Testis (tissue), 3 donors: ENCODE data around the gene BRD4. TPM values are rescaled to one million over a fixed set of nuclear protein-coding genes. Genes with fewer than 3 reads are reported as not detected.

ENCODE experiments used
- DNase-seq: peaks from one replicate; pipeline ENCODE4 v3.0.0-alpha.2; 2019
- H3K27ac ChIP-seq, 2 donors: fragments of 200-600 bp; sonication (generic); one replicate each; pipeline ENCODE4 v1.5.1; 2019
- H3K27me3 ChIP-seq: fragments of 200-600 bp; sonication (generic); one replicate; pipeline ENCODE4 v1.5.1; 2019
- H3K36me3 ChIP-seq: fragments of 200-600 bp; sonication (generic); one replicate; pipeline ENCODE4 v1.5.1; 2017; ENCODE audit warnings: low read depth; ENCODE audit errors: missing control alignments
- H3K4me1 ChIP-seq: fragments of 200-600 bp; sonication (generic); one replicate; pipeline ENCODE4 v1.5.1; 2019
- H3K4me3 ChIP-seq, 2 donors: fragments of 200-600 bp; sonication (generic); one replicate each; pipeline ENCODE4 v1.5.1; 2017 to 2019
- H3K9me3 ChIP-seq: fragments of 200-600 bp; sonication (generic); one replicate; pipeline ENCODE4 v1.5.1; 2017
- CTCF ChIP-seq, 3 experiments: fragments of 450-650 bp in 2 of 3; fragments of 200-600 bp in 1 of 3; sonication (generic) in 1 of 3; IDR thresholded peaks; one replicate each; pipeline ENCODE4 v1.5.1; 2016 to 2019; ENCODE audit warnings: antibody characterized with exemption in 3 of 3, mild to moderate bottlenecking in 2 of 3, moderate library complexity in 1 of 3
- POLR2A ChIP-seq: fragments of 450-650 bp; IDR thresholded peaks from one replicate; pipeline ENCODE4 v1.6.1; 2017; ENCODE audit warnings: antibody characterized with exemption, mild to moderate bottlenecking, moderate library complexity
- WGBS, 2 donors: methylation state at CpG; one replicate each; pipeline ENCODE4 v1.1.5; 2018; 5-methylcytosine and 5-hydroxymethylcytosine counted together
- intact Hi-C: fragments of 100-400 bp; cut with DNase I; formaldehyde crosslinking; loops from one replicate; pipeline ENCODE4 v1.15.1; 2023; ENCODE audit warnings: low total_unique reads
- polyA plus RNA-seq: library from polyadenylated mRNA; stranded (reverse); fragments of 350-450 nt; fragmentation: Illumina TruSeq; extraction: RNeasy Lipid Tissue Mini Kit (QIAGEN cat#74804); gene quantifications from one replicate; pipeline ENCODE4 v1.2.3, GENCODE V29; 2014; ENCODE audit warnings: low read depth, low replicate concordance; ENCODE audit not compliant: insufficient read depth
- total RNA-seq, 2 donors: library from RNA; depleted of rRNA; stranded (reverse); fragments of >200 nt; gene quantifications; one replicate each; pipeline ENCODE4 v1.2.3, GENCODE V29; 2016

Gene BRD4
- total and polyA plus RNA-seq, 3 donors from 2014 or later, result 59.2 to 109 (median 106) TPM

- Histone ChIP-seq H3K4me3 (no peak overlapping the region), H3K27me3 (no peaks in the 10 kb centered on the region), H3K36me3 (no peaks in the 10 kb centered on the region), H3K9me3 (no peaks in the 10 kb centered on the region), H3K4me1 (peaks cover 4% of the 10 kb centered on the region), H3K27ac (no peak overlapping the region)
- WGBS, 2 donors, result 57 to 74% methylated on average over 18 of the region's 18 CpGs
- intact Hi-C loops, result no loop called here
- no peak for DNase-seq
- TF ChIP-seq POLR2A (no peak), CTCF (IDR thresholded peaks at IDR 0.05) (no peak)
Measured at GRCh38 chr19:15201374-15202023, 130.8 kb downstream of the BRD4 start.

DNA sequence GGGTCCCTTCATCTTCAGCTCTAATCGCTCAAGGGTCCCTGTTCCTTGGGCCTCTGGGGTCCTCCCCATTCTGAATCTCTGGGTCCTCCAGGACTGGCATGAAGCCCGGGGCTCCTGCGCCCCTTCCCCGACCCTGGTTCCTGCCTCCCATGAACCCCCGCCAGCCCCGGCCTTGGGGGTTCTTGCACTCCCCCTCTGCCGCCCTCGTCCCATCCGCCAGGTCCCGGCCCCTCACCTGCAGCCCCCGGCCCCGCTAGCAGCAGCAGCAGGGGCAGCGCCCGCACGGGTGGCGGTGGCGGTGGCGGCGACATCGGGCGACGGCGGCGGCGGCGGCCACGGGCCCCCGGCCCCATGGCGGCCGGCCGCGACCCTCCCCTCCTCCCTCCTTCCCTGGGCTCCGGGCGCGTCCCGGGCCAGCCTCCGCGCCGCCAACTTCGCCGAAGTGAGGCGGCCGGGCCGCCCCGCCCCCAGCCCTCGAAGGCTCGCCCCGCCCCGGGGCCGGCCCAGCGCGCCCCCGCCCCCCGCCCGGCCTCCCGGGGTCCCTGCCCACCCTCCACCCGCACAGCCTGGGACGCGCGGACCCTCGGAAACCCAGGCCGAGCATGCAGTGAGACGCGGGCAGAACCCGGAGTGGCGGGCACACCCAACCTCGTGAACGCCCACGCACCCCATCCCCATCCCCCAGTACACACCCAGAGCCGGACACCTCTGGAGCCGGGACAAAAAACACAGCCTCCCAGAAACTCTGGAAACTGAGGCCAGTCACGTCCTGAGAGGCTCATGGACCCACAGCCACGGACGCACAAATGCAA lies 131.6 kb downstream of the BRD4 start, which contains the start of gene NOTCH3:
TSS of gene NOTCH3 (minus strand) at position 443 of the 812 bp plus-strand sequence. CDS start at position 353, 90 bp downstream.
- TF ChIP-seq CTCF (IDR thresholded peaks at IDR 0.05) (no peak), POLR2A (no peak)
- Histone ChIP-seq H3K27me3 (no peaks in the 10 kb centered on the region), H3K4me1 (peaks cover 4% of the 10 kb centered on the region), H3K4me3 (peak within 1 kb of the TSS; percentile 58 to 61), H3K9me3 (no peaks in the 10 kb centered on the region), H3K27ac (peak within 1 kb of the TSS; percentile 54 to 59), H3K36me3 (no peaks in the 10 kb centered on the region)
- 4 to 9% methylated on average over 9 to 30 of the region's 74 CpGs for WGBS, 2 donors
- intact Hi-C loops, result no loop called here
- no peak for DNase-seq

DNA sequence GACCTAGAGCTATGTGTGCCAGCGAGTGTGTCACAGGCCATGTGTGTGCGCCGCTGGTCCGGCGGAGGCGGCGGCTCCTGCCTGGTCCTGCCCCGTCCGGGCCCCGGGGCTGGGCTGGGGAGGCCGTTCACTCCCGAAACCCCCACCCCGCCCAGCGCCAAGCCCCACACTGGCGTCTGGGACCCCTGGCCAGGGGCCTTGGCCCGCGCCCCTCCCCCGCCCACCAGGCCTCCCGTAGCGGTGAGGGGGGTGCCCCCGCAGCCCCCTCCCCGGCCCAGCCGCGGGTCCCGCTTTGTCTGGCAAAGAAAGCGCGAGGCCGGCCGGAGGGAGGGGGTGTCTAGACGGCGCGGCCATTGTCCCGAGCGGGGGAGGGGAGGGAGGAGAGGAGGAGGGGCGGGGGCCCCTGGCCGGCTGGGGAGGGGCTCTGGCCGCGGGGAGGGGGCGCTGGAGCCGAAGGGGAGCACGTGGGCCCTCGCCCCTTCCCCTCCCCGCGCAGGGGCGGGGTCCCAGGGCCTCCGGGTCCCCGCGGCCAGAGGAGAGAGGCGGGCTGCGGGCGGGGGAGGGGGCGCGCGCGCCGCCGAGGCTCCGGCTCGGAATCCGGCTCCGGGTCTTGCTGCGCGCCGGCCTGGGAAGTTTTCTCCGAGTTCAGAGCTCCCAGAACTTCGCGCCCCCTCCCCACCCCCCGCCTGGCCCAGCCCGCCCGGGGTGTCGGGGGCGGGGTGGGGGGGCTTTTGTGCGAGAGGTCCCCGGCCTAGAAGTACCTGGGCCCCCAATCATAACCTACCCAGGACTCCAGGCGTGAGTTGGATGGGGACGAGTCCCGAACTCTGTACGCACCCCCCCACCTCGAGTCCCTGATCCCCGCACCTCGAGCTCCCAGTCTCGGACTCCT lies 132.4 kb downstream of the BRD4 start:
- Histone ChIP-seq H3K9me3 (no peaks in the 10 kb centered on the region), H3K27me3 (no peaks in the 10 kb centered on the region), H3K27ac (peak overlapping the region; percentile 54 to 59), H3K4me3 (peak overlapping the region; percentile 58 to 61), H3K4me1 (peaks cover 9% of the 10 kb centered on the region), H3K36me3 (no peaks in the 10 kb centered on the region)
- intact Hi-C loops, result no loop called here
- WGBS, 2 donors, result 2 to 6% methylated on average over 7 to 43 of the region's 82 CpGs
- TF ChIP-seq POLR2A, result no peak
- peak; percentile 57 for DNase-seq

DNA sequence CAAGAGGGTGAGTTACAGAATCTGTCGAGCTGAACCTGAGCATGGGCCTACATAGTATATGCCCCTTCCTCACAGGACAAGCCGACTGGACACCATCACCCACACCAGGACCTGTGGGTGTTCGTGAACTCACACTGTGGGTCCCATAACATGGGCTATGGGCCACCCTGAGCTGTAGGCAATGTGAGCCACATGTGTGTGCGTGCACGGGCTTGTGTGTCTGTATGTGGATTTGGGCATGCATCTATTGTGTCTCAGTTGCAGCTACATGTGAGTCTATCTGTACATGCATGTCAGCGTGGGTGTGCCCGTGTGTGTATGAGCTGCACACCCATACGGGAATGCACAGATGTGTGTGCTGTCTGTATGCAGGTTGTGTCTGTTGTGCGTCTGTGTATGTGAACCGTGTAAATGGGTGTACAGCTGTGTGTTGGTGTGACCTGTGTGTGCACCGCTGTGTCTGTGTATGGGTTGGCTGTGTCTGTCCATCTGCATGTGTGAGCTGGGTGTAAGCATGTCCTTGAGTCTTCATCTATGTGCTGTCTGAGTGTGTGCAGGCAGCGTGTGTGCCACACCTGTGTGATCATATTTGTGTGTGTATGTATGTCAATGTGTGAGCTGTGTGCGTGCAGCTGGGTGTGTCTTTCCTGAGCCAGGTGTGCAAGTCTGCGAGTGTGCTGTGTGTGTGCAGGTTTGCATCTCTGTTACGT lies 133.2 kb downstream of the BRD4 start:
- TF ChIP-seq POLR2A (no peak), CTCF (IDR thresholded peaks at IDR 0.05) (no peak)
- Histone ChIP-seq H3K27ac (peak overlapping the region in 1 of 2 donors; percentile 54), H3K4me1 (peaks cover 10% of the 10 kb centered on the region), H3K27me3 (no peaks in the 10 kb centered on the region), H3K36me3 (no peaks in the 10 kb centered on the region), H3K9me3 (no peaks in the 10 kb centered on the region), H3K4me3 (peak overlapping the region in 1 of 2 donors; percentile 61)
- DNase-seq, result no peak
- intact Hi-C loops, result no loop called here
- WGBS, 2 donors, result 57 to 72% methylated on average over 13 to 15 of the region's 15 CpGs
